Glutamatergic neuron (in vitro differentiated cells): ENCODE data around the gene PSMD9. TPM values are rescaled to one million over a fixed set of nuclear protein-coding genes. Genes with fewer than 3 reads are reported as not detected.

Experiments used
- total RNA-seq: library from RNA; stranded (reverse); fragmentation: NEBNext Ultra II Directional; extraction: Animal tissue kit (Norgen Biotek cat#: 25700); gene quantifications from one replicate; pipeline ENCODE4 v1.2.1, GENCODE V29; 2021; ENCODE audit not compliant: unreplicated experiment

The PSMD9 gene
- total RNA-seq, 1 donor from 2014 or later = 53.2 TPM

Other genes with a start within 250 kb of the PSMD9 start
- gene MORN3, start 219.1 kb upstream of the PSMD9 start, total RNA-seq = 1.2 TPM
- gene TMEM120B, start 176.0 kb upstream of the PSMD9 start, total RNA-seq = 205 TPM
- gene RHOF, start 95.1 kb upstream of the PSMD9 start, total RNA-seq = 31.1 TPM
- 35.0 TPM for gene SETD1B, start 84.8 kb upstream of the PSMD9 start, total RNA-seq
- not detected for gene HPD, start 29.9 kb upstream of the PSMD9 start, total RNA-seq
- gene CFAP251, start 29.8 kb downstream of the PSMD9 start, total RNA-seq = 2.8 TPM
- 148 TPM for gene BCL7A, start 133.1 kb downstream of the PSMD9 start, total RNA-seq
- 120 TPM for gene MLXIP, start 190.0 kb downstream of the PSMD9 start, total RNA-seq